ENCODE measurements around the gene C11orf58. TPM values are rescaled to one million over a fixed set of nuclear protein-coding genes. Genes with fewer than 3 reads are reported as not detected.
A peak's percentile ranks its signal among the peaks of the same experiment; 100 is the strongest.

The C11orf58 gene
- 217 and 226 TPM in 2 replicates for polyA plus RNA-seq
- 227 and 241 TPM in 2 replicates for polyA minus RNA-seq

GRCh38 chr11:16738193-16738946 is at the start of gene C11orf58:
C11orf58 (plus strand) TSS chr11:16738647; CDS start chr11:16738779, 132 bp downstream.
- Histone ChIP-seq H3K27me3 (ENCODE audit: insufficient read depth, low read depth, low read length) (no peaks in the 10 kb centered on the region), H2AFZ (ENCODE audit: low read depth, low read length) (peak within 1 kb of the TSS; percentile 85), H4K20me1 (ENCODE audit: insufficient read depth) (no peaks in the 10 kb centered on the region), H3K4me3 (ENCODE audit: low read length) (peak within 1 kb of the TSS; percentile 75), H3K36me3 (ENCODE audit: insufficient read depth, low read length) (no peaks in the 10 kb centered on the region), H3K9ac (ENCODE audit: low read length) (peak within 1 kb of the TSS; percentile 97), H3F3A (ENCODE audit: insufficient read depth, low read length, poor library complexity, severe bottlenecking) (no peaks in the 10 kb centered on the region), H3K9me3 (ENCODE audit: low read length) (peaks cover 3% of the 10 kb centered on the region), H3K9me2 (ENCODE audit: insufficient read depth, low read length) (no peaks in the 10 kb centered on the region), H3K79me2 (replicated peaks; ENCODE audit: insufficient read depth, low read length) (peaks cover 49% of the 10 kb centered on the region), H3K27ac (ENCODE audit: low read length) (peak within 1 kb of the TSS; percentile 99), H3K4me2 (ENCODE audit: low read length) (peak within 1 kb of the TSS; percentile 69)
- peak; percentile 12 for TF ChIP-seq SMC3 (conservative IDR thresholded peaks at IDR 0.05; ENCODE audit: poor library complexity)
- peak; percentile 79 for TF ChIP-seq REST (IDR thresholded peaks at IDR 0.05; ENCODE audit: borderline replicate concordance)
- no peak for TF ChIP-seq CTCF (IDR thresholded peaks at IDR 0.05; ENCODE audit: poor library complexity, severe bottlenecking)
- TF ChIP-seq RAD21 (conservative IDR thresholded peaks at IDR 0.05): no peak
- peak; percentile 81 for TF ChIP-seq TAF1 (IDR thresholded peaks at IDR 0.05; ENCODE audit: low read depth)
- TF ChIP-seq EP300 (conservative IDR thresholded peaks at IDR 0.05; ENCODE audit: poor library complexity, severe bottlenecking): peak; percentile 63
- peak; percentile 99 for TF ChIP-seq POLR2AphosphoS5 (IDR thresholded peaks at IDR 0.05)
- no peak for TF ChIP-seq EZH2 (IDR thresholded peaks at IDR 0.05; ENCODE audit: borderline replicate concordance, insufficient read depth, low read length, poor library complexity, severe bottlenecking)
- peak; percentile 51 for TF ChIP-seq MXI1 (conservative IDR thresholded peaks at IDR 0.05; ENCODE audit: poor library complexity, severe bottlenecking)

GRCh38 chr11:16690086-16690485 is 48.4 kb upstream of the C11orf58 start:
- Histone ChIP-seq H3K36me3 (ENCODE audit: insufficient read depth, low read length) (no peaks in the 10 kb centered on the region), H3K27me3 (ENCODE audit: insufficient read depth, low read depth, low read length) (no peaks in the 10 kb centered on the region), H3K79me2 (replicated peaks; ENCODE audit: insufficient read depth, low read length) (no peaks in the 10 kb centered on the region), H2AFZ (ENCODE audit: low read depth, low read length) (no peak overlapping the region), H3F3A (ENCODE audit: insufficient read depth, low read length, poor library complexity, severe bottlenecking) (no peaks in the 10 kb centered on the region), H3K4me2 (ENCODE audit: low read length) (no peak overlapping the region), H3K9me2 (ENCODE audit: insufficient read depth, low read length) (no peaks in the 10 kb centered on the region), H3K9me3 (ENCODE audit: low read length) (no peaks in the 10 kb centered on the region), H3K4me3 (ENCODE audit: low read length) (no peak overlapping the region), H3K9ac (ENCODE audit: low read length) (no peak overlapping the region), H3K27ac (ENCODE audit: low read length) (no peak overlapping the region), H4K20me1 (ENCODE audit: insufficient read depth) (no peaks in the 10 kb centered on the region)
- TF ChIP-seq EP300 (conservative IDR thresholded peaks at IDR 0.05; ENCODE audit: poor library complexity, severe bottlenecking): no peak
- no peak for TF ChIP-seq EZH2 (IDR thresholded peaks at IDR 0.05; ENCODE audit: borderline replicate concordance, insufficient read depth, low read length, poor library complexity, severe bottlenecking)
- no peak for TF ChIP-seq POLR2AphosphoS5 (IDR thresholded peaks at IDR 0.05)
- TF ChIP-seq SMC3 (conservative IDR thresholded peaks at IDR 0.05; ENCODE audit: poor library complexity): no peak
- no peak for TF ChIP-seq MXI1 (conservative IDR thresholded peaks at IDR 0.05; ENCODE audit: poor library complexity, severe bottlenecking)
- TF ChIP-seq TAF1 (IDR thresholded peaks at IDR 0.05; ENCODE audit: low read depth): no peak
- TF ChIP-seq REST (IDR thresholded peaks at IDR 0.05; ENCODE audit: borderline replicate concordance): no peak
- no peak for TF ChIP-seq RAD21 (conservative IDR thresholded peaks at IDR 0.05)
- TF ChIP-seq CTCF (IDR thresholded peaks at IDR 0.05; ENCODE audit: poor library complexity, severe bottlenecking): no peak
